HCT116 (cell line): Measurements from ENCODE around the gene KCTD19. TPM values are rescaled to one million over a fixed set of nuclear protein-coding genes. Genes with fewer than 3 reads are reported as not detected.

Experiments used
- ATAC-seq: fragments of 200-7000 bp; cut with Tn5 transposase; 2 replicates; pipeline ENCODE4 v1.9.1; 2020; ENCODE audit warnings: mild to moderate bottlenecking, moderate library complexity
- BruUV-seq: library from RNA; stranded (reverse); fragments of 400-500 nt; replicated peaks from 2 replicates; lab custom pipeline; 2021; lab: Mats Ljungman, UMichigan
- CTCF ChIA-PET: fragments of 300-600 bp; sonication (Branson Sonifier 250); formaldehyde crosslinking; loops from one replicate; lab custom pipeline; 2021; ENCODE audit warnings: antibody characterized with exemption; lab: Charles Lee
- POLR2A ChIA-PET: fragments of 300-600, 350-600 bp; sonication (Branson Sonifier 250); formaldehyde crosslinking; loops from one replicate; lab custom pipeline; 2021; ENCODE audit warnings: antibody characterized with exemption; lab: Charles Lee
- RAD21 ChIA-PET, 2 experiments: fragments of 300-600 bp; sonication (Branson Sonifier 250); formaldehyde crosslinking; loops; one replicate each; lab custom pipeline; 2023; ENCODE audit warnings: low total read pairs in 2 of 2; ENCODE audit not compliant: uncharacterized antibody in 2 of 2, unreplicated experiment in 2 of 2, low non-redundant PET in 1 of 2; lab: Charles Lee
- DNase-seq: peaks from one replicate; pipeline ENCODE4 v3.0.0-alpha.2; 2010; ENCODE audit warnings: low read depth, low spot score
- H2AFZ ChIP-seq: fragments of 200-600 bp; shearing (Covaris generic), sonication (generic); 2 replicates; pipeline ENCODE4 v1.6.1; 2017; ENCODE audit warnings: low read depth, mixed run types, mixed read lengths, antibody characterized with exemption, low read length; ENCODE audit not compliant: poor library complexity, severe bottlenecking
- H3K27ac ChIP-seq: 2 replicates; pipeline ENCODE4 v1.5.1; 2012; ENCODE audit warnings: low read depth, low read length
- H3K27me3 ChIP-seq: fragments of 200-600 bp; sonication (generic); 2 replicates; pipeline ENCODE4 v1.6.1; 2016; ENCODE audit warnings: mixed run types, low read length, mixed read lengths; ENCODE audit not compliant: insufficient read depth
- H3K36me3 ChIP-seq, 2 experiments: fragments of 200-500 bp in 1 of 2; fragments of 200-600 bp in 1 of 2; sonication (Bioruptor generic) in 1 of 2; sonication (generic) in 1 of 2; 2 replicates each; pipeline versions ENCODE4 v1.5.1 to v1.6.1; 2014 to 2016; ENCODE audit warnings: low read length in 2 of 2, inconsistent platforms in 1 of 2, mixed read lengths in 1 of 2, mixed run types in 1 of 2; ENCODE audit not compliant: insufficient read depth in 2 of 2, control insufficient read depth in 1 of 2
- H3K4me1 ChIP-seq, 2 experiments: fragments of 200-600 bp in 1 of 2; sonication (generic) in 1 of 2; 2 replicates each; pipeline versions ENCODE4 v1.5.1 to v1.6.1; 2012 to 2017; ENCODE audit warnings: low read length in 2 of 2, inconsistent platforms in 1 of 2, mild to moderate bottlenecking in 1 of 2, mixed read lengths in 1 of 2, mixed run types in 1 of 2, moderate library complexity in 1 of 2; ENCODE audit not compliant: insufficient read depth in 2 of 2, control insufficient read depth in 1 of 2
- H3K4me2 ChIP-seq: fragments of 200-600 bp; sonication (generic); 2 replicates; pipeline ENCODE4 v1.6.1; 2017; ENCODE audit warnings: mixed run types, low read length, mixed read lengths
- H3K4me3 ChIP-seq, 2 experiments: fragments of 200-600 bp in 1 of 2; sonication (generic) in 1 of 2; replicated peaks in 1 of 2; 2 replicates each; pipeline ENCODE4 v1.5.1; 2011 to 2016; ENCODE audit warnings: low read length in 2 of 2, control low read depth in 1 of 2, low read depth in 1 of 2, mild to moderate bottlenecking in 1 of 2, mixed read lengths in 1 of 2, mixed run types in 1 of 2
- H3K79me2 ChIP-seq: fragments of 200-600 bp; sonication (generic); 2 replicates; pipeline ENCODE4 v1.6.1; 2017; ENCODE audit warnings: mild to moderate bottlenecking, mixed run types, low read length, moderate library complexity, mixed read lengths; ENCODE audit not compliant: insufficient read depth
- H3K9ac ChIP-seq: fragments of 200-600 bp; sonication (generic); 2 replicates; pipeline ENCODE4 v1.6.1; 2016; ENCODE audit warnings: low read length, mixed read lengths
- H3K9me2 ChIP-seq: fragments of 200-600 bp; sonication (generic), shearing (Covaris generic); 2 replicates; pipeline ENCODE4 v1.6.1; 2017; ENCODE audit warnings: mixed run types, mild to moderate bottlenecking, moderate library complexity; ENCODE audit not compliant: insufficient read depth
- H3K9me3 ChIP-seq, 2 experiments: fragments of 200-500 bp in 1 of 2; fragments of 200-600 bp in 1 of 2; sonication (Bioruptor generic) in 1 of 2; sonication (generic) in 1 of 2; 2 replicates each; pipeline ENCODE4 v1.6.1; 2014 to 2017; ENCODE audit warnings: low read length in 2 of 2, mixed read lengths in 2 of 2, inconsistent platforms in 1 of 2, low read depth in 1 of 2, mild to moderate bottlenecking in 1 of 2, mixed run types in 1 of 2, moderate library complexity in 1 of 2; ENCODE audit not compliant: control insufficient read depth in 1 of 2, insufficient read depth in 1 of 2
- H4K20me1 ChIP-seq: fragments of 200-600 bp; sonication (generic), shearing (Covaris generic); 2 replicates; pipeline ENCODE4 v1.6.1; 2017; ENCODE audit warnings: mixed run types, mild to moderate bottlenecking, moderate library complexity; ENCODE audit not compliant: insufficient read depth
- EGR1 ChIP-seq: IDR thresholded peaks from 2 replicates; pipeline ENCODE4 v1.6.1; 2012; ENCODE audit warnings: low read depth
- POLR2A ChIP-seq: IDR thresholded peaks from 2 replicates; pipeline ENCODE4 v1.7.0; 2011; ENCODE audit warnings: borderline replicate concordance; ENCODE audit not compliant: insufficient read depth, insufficient read length; ENCODE audit errors: extremely low read depth
- SIN3A ChIP-seq: IDR thresholded peaks from 2 replicates; pipeline ENCODE4 v1.6.1; 2012; ENCODE audit warnings: low read depth
- SP1 ChIP-seq: IDR thresholded peaks from 2 replicates; pipeline ENCODE4 v1.6.1; 2012; ENCODE audit warnings: low read depth
- SRF ChIP-seq: IDR thresholded peaks from 2 replicates; pipeline ENCODE4 v1.6.1; 2012; ENCODE audit warnings: low read depth
- TCF7L2 ChIP-seq: IDR thresholded peaks from 2 replicates; pipeline ENCODE4 v1.7.0; 2011; ENCODE audit warnings: borderline replicate concordance, inconsistent platforms; ENCODE audit not compliant: insufficient read depth, insufficient read length; ENCODE audit errors: extremely low read depth
- ZNF274 ChIP-seq: fragments of 200-500 bp; sonication (Bioruptor generic); IDR thresholded peaks from 2 replicates; pipeline ENCODE4 v1.6.1; 2014; ENCODE audit warnings: mild to moderate bottlenecking, low read depth, low read length, inconsistent platforms
- intact Hi-C: fragments of 100-400 bp; cut with micrococcal nuclease; formaldehyde crosslinking; loops from 2 replicates; pipeline ENCODE4 v1.10.0; 2022
- total RNA-seq: library from RNA; stranded (reverse); gene quantifications from one replicate; pipeline ENCODE4 v1.2.1, GENCODE V29; 2021; ENCODE audit not compliant: unreplicated experiment
- TF ChIP-seq, protein P1 (sequence below): IDR thresholded peaks from 2 replicates; pipeline ENCODE4 v1.6.1; 2012
- TF ChIP-seq, protein P2 (sequence below): IDR thresholded peaks from 2 replicates; pipeline ENCODE4 v1.6.1; 2012

The KCTD19 gene
- total RNA-seq, 1 experiment from 2014 or later, result not detected

DNA sequence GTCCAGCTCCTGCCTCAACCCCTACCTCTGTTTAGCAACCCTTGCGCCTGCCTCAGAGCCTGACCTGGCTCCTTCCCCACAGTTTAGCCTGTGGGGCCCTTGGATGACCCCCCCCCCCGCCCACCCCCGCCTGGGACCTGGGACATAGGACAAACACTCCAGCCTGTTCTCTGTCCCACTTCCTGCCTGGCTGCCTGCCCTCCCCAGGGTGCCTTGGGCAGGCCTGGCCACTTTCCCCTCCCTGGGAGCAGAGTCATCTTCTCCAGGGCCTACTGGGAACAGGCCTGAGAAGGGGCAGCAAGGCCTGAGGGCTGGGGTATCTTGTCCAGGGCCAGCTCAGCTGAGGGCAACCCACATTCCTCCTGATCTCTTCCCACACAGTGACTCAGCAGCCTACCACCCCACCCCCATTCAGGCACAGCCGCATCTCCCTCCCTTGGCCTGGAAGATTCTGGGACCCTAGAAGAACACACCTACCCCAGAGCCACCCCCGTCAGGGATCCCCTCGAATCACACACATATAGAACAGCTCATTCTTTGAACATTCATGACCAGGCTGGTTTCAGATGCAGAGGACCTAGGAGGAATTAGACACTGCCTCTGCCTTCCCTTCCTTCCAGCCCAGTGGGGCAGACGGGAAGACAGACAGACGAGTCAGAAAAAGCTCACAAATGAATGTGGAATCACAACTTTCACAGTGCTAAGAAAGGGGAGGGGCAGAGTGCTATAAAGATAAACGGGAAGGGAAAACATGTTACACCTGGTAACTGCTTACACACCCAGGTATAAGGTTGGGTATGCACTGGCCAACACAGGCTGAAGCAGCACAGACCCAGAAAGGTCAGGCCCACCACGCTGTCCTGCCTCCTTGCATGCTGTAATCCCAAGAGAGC lies 85.3 kb downstream of the KCTD19 start (continued):
- no peak for TF ChIP-seq ZNF274

DNA sequence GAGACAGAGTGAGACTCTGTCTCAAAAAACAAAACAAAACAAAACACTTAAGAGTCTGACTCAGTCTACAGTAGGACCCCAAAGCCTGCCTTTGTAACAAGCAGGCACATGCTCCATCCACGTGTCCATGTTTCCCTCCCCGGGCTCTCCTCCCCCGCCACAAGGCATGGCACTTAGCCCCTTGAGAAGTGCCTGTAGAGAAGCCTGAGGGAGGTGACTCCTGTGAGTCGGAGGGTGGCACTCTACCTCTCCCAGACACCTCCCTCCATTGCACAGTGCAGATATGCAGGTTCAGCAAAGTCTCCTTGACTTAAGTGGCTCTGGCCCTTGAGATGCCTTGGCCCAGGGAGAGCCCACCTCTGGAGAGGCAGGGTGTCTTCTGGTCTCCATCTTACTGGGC lies 86.0 kb downstream of the KCTD19 start:
- Histone ChIP-seq H4K20me1 (no peaks in the 10 kb centered on the region), H3K36me3 (peaks cover 16 to 33% of the 10 kb centered on the region in 2 experiments), H2AFZ (no peak overlapping the region), H3K9ac (peak overlapping the region; percentile 67), H3K4me1 (peaks cover 46 to 69% of the 10 kb centered on the region in 2 experiments), H3K4me3 (no peak overlapping the region; a peak in 1 of 4 replicates), H3K4me2 (peak overlapping the region; percentile 87), H3K27ac (peak overlapping the region; percentile 82), H3K79me2 (peaks cover 72% of the 10 kb centered on the region), H3K9me3 (no peaks in the 10 kb centered on the region), H3K9me2 (no peaks in the 10 kb centered on the region), H3K27me3 (no peaks in the 10 kb centered on the region)
- ChIA-PET POLR2A (no interaction called here), RAD21 (no interaction called here), CTCF (no interaction called here)
- ATAC-seq (0 out of 2 replicates have a peak, but pooled peaks have one; percentile 6), DNase-seq (no peak)
- no TSS peak for BruUV-seq
- no peak for TF ChIP-seq EGR1
- TF ChIP-seq SIN3A, result no peak
- no peak for TF ChIP-seq TCF7L2
- TF ChIP-seq, protein P1, sequence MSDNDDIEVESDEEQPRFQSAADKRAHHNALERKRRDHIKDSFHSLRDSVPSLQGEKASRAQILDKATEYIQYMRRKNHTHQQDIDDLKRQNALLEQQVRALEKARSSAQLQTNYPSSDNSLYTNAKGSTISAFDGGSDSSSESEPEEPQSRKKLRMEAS, result no peak
- no peak for TF ChIP-seq SRF
- TF ChIP-seq, protein P2, sequence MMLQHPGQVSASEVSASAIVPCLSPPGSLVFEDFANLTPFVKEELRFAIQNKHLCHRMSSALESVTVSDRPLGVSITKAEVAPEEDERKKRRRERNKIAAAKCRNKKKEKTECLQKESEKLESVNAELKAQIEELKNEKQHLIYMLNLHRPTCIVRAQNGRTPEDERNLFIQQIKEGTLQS, result no peak
- no peak for TF ChIP-seq SP1
- no peak for TF ChIP-seq ZNF274
- TF ChIP-seq POLR2A, result no peak
- intact Hi-C loops, result no loop called here

Other genes with a start within 250 kb of the KCTD19 start
- gene PHAF1, start 216.8 kb downstream of the KCTD19 start, total RNA-seq, result 19.2 TPM
- gene B3GNT9, start 175.7 kb downstream of the KCTD19 start, total RNA-seq, result 3.8 TPM
- gene TRADD, start 166.8 kb downstream of the KCTD19 start, total RNA-seq, result 20.5 TPM
- 27.8 TPM for gene FBXL8, start 166.8 kb downstream of the KCTD19 start, total RNA-seq
- 46.6 TPM for gene HSF4, start 162.0 kb downstream of the KCTD19 start, total RNA-seq
- gene NOL3, start 156.2 kb downstream of the KCTD19 start, total RNA-seq, result 54.0 TPM
- 38.7 TPM for gene MATCAP1, start 142.8 kb downstream of the KCTD19 start, total RNA-seq
- gene EXOC3L1, start 136.6 kb downstream of the KCTD19 start, total RNA-seq, result 0.30 TPM
- gene E2F4, start 134.6 kb downstream of the KCTD19 start, total RNA-seq, result 114 TPM
- gene ELMO3, start 127.6 kb downstream of the KCTD19 start, total RNA-seq, result 45.8 TPM
- gene TMEM208, start 99.6 kb downstream of the KCTD19 start, total RNA-seq, result 36.1 TPM
- gene FHOD1, start 79.3 kb downstream of the KCTD19 start, total RNA-seq, result 69.2 TPM
- 5.6 TPM for gene SLC9A5, start 77.8 kb downstream of the KCTD19 start, total RNA-seq
- 38.5 TPM for gene PLEKHG4, start 47.2 kb downstream of the KCTD19 start, total RNA-seq
- not detected for gene LRRC36, start 74 bp upstream of the KCTD19 start, total RNA-seq
- gene TPPP3, start 66.8 kb upstream of the KCTD19 start, total RNA-seq, result 1.2 TPM
- 9.1 TPM for gene ZDHHC1, start 89.7 kb upstream of the KCTD19 start, total RNA-seq
- gene HSD11B2, start 104.4 kb upstream of the KCTD19 start, total RNA-seq, result 9.7 TPM
- 36.6 TPM for gene ATP6V0D1, start 154.4 kb upstream of the KCTD19 start, total RNA-seq
- gene AGRP, start 156.8 kb upstream of the KCTD19 start, total RNA-seq, result not detected
- gene RIPOR1, start 202.1 kb upstream of the KCTD19 start, total RNA-seq, result 60.0 TPM
- 48.3 TPM for gene CTCF, start 235.8 kb upstream of the KCTD19 start, total RNA-seq